Heart right ventricle (tissue), 16 donors: ENCODE results near the gene SUMO1. TPM values are rescaled to one million over a fixed set of nuclear protein-coding genes. Genes with fewer than 3 reads are reported as not detected.

Experiments used
- ATAC-seq, 8 donors: fragments of 200-7000 bp; cut with Tn5 transposase; one replicate each; pipeline ENCODE4 v1.9.1; 2020; ENCODE audit warnings: mild to moderate bottlenecking in 8 of 8, moderate library complexity in 8 of 8, moderate number of reproducible peaks in 1 of 8
- DNase-seq, 2 donors: peaks; one replicate each; pipeline ENCODE4 v3.0.0-alpha.2; 2020
- H3K27ac ChIP-seq, 10 donors: fragments of 200-600 bp; sonication (generic) in 2 of 10; one replicate each; pipeline versions ENCODE4 v1.5.0 to v1.8.0; 2020 to 2022; ENCODE audit warnings: mild to moderate bottlenecking in 3 of 10
- H3K27me3 ChIP-seq, 7 donors: fragments of 200-600 bp; one replicate each; pipeline ENCODE4 v1.8.0; 2021 to 2022; ENCODE audit warnings: mild to moderate bottlenecking in 2 of 7
- H3K36me3 ChIP-seq, 9 donors: fragments of 200-600 bp; sonication (generic) in 1 of 9; one replicate each; pipeline versions ENCODE4 v1.5.0 to v1.8.0; 2020 to 2022; ENCODE audit warnings: mild to moderate bottlenecking in 2 of 9
- H3K4me1 ChIP-seq, 9 donors: fragments of 200-600 bp; sonication (generic) in 1 of 9; one replicate each; pipeline versions ENCODE4 v1.5.0 to v1.8.0; 2020 to 2022; ENCODE audit warnings: mild to moderate bottlenecking in 4 of 9
- H3K4me3 ChIP-seq, 10 donors: fragments of 200-600 bp; sonication (generic) in 2 of 10; one replicate each; pipeline versions ENCODE4 v1.5.0 to v1.8.0; 2020 to 2022; ENCODE audit warnings: mild to moderate bottlenecking in 7 of 10, moderate library complexity in 2 of 10
- H3K9me3 ChIP-seq, 11 donors: fragments of 200-600 bp in 10 of 11; sonication (generic) in 2 of 11; one replicate each; pipeline versions ENCODE4 v1.5.0 to v1.8.0; 2013 to 2022; ENCODE audit warnings: mild to moderate bottlenecking in 2 of 11, control low read depth in 1 of 11, moderate library complexity in 1 of 11
- CTCF ChIP-seq, 9 donors: fragments of 200-600 bp; sonication (generic) in 2 of 9; IDR thresholded peaks; one replicate each; pipeline versions ENCODE4 v1.5.0 to v1.8.0; 2021 to 2022; ENCODE audit warnings: antibody characterized with exemption in 9 of 9, mild to moderate bottlenecking in 5 of 9, moderate library complexity in 1 of 9
- WGBS, 2 donors: extraction: QIAGEN DNeasy Blood & Tissue Kit; methylation state at CpG; one replicate each; pipeline ENCODE4 v1.1.7; 2013; ENCODE audit warnings: inconsistent platforms in 1 of 2; 5-methylcytosine and 5-hydroxymethylcytosine counted together
- intact Hi-C, 10 donors: fragments of 100-400 bp; cut with DNase I; formaldehyde crosslinking; loops; one replicate each; pipeline versions ENCODE4 v1.11.1 to v1.14.2; 2022
- polyA plus RNA-seq, 2 donors: library from polyadenylated mRNA; stranded (reverse); fragments of 200-250 nt; gene quantifications; one replicate each; pipeline ENCODE4 v1.2.3, GENCODE V29; 2013
- total RNA-seq, 10 donors: library from RNA; stranded (reverse); fragmentation: NEBNext Ultra II Directional in 3 of 10; extraction: Animal tissue kit (Norgen Biotek cat#: 25700) in 3 of 10; gene quantifications; one replicate each; pipeline versions ENCODE4 v1.2.1 to v1.2.4, GENCODE V29; 2021 to 2023
- donor health status: Arrhythmogenic right ventricular cardiomyopathy.
- donor health status: ischemic (EF 13 %, LVEDD 7.1; RV severe dilation, severe dysfunction).
- donor health status: healthy with polysubstance abuse.
- donor health status: DM: no; HTN: yes; CAD: no.
- donor health status: DM: no; HTN: no; CAD: no.
- donor health status: ischemic (EF 25% LVEDD 6.9; RV normal size, moderate dysfunction).
- donor health status: ischemic (EF 25% LVEDD 5.7; RV mildly dilated, moderate dysfunction).
- donor health status: healthy.
- donor health status: DM: yes; HTN: yes; CAD: no.
- donor health status: Ischemic cardiomyopathy.
- donor health status: ischemic (EF 35%, LVEDD 5.7; RV mildly dilated, moderate dysfunction).
- donor health status: nonischemic (EF 11% LVEDD 7.7; RV severe dilation, severe dysfunction).
- donor health status: DM: yes; HTN: yes; CAD: no.
- donor health status: PGD.
- donor health status: ischemic (EF 29% LVEDD 5.4; RV normal size, mild dysfunction).
- donor health status: nonischemic (EF 23%, LVEDD 6.1; RV moderate dilation, normal function).

Gene SUMO1
- total and polyA plus RNA-seq, 12 donors, result 62.2 to 72.8 (median 67.7) TPM

GRCh38 chr2:202178346-202178958 lies 59.9 kb downstream of the SUMO1 start:
- DNase-seq, result peak in 1 of 2 donors; percentile 55
- no peak overlapping the region for H3K27ac ChIP-seq
- WGBS, 2 donors, result 44% methylated on average over 7 of the region's 7 CpGs

GRCh38 chr2:202172439-202173211 lies 65.8 kb downstream of the SUMO1 start:
- Histone ChIP-seq H3K9me3 (no peaks in the 10 kb centered on the region), H3K4me1 (peaks cover 0 to 19% (median 6%) of the 10 kb centered on the region in 9 donors), H3K27ac (no peak overlapping the region), H3K27me3 (peaks cover 0 to 13% (median 0%) of the 10 kb centered on the region in 7 donors), H3K36me3 (no peaks in the 10 kb centered on the region), H3K4me3 (no peak overlapping the region)
- WGBS, 2 donors, result 42 to 64% methylated on average over 6 of the region's 6 CpGs
- no peak for TF ChIP-seq CTCF (IDR thresholded peaks at IDR 0.05)
- no peak for ATAC-seq
- no peak for DNase-seq
- intact Hi-C loops, result loop anchor here in 5 of 10 donors (10.0 kb wide), 4 partner anchors 108 to 378 kb away; partner anchors contain the start of gene FZD7 (in 3 of the 5)

More at GRCh38 chr2:202178346-202178958, 59.9 kb downstream of the SUMO1 start:
- ATAC-seq, result peak in 7 of 8 donors; percentile 75 to 90 (median 83)
- TF ChIP-seq CTCF (IDR thresholded peaks at IDR 0.05), result peak; percentile 54 to 92 (median 88)
- Histone ChIP-seq H3K4me1 (no peaks in the 10 kb centered on the region), H3K36me3 (no peaks in the 10 kb centered on the region), H3K9me3 (no peaks in the 10 kb centered on the region), H3K4me3 (no peak overlapping the region), H3K27me3 (no peaks in the 10 kb centered on the region)
- intact Hi-C loops, result loop anchor here (1.0 to 10.0 kb wide), 15 partner anchors 114 to 386 kb away; partner anchors contain the start of gene FZD7 (in 4 of the 10)

- no peaks in the 10 kb centered on the region for H3K36me3 ChIP-seq
- DNase-seq (peak in 1 of 2 donors; percentile 18), ATAC-seq (peak in 7 of 8 donors; percentile 46 to 74 (median 67))
- H3K27ac ChIP-seq, result no peak overlapping the region
- intact Hi-C loops, result loop anchor here in 5 of 10 donors (10.0 kb wide), 4 partner anchors 107 to 377 kb away; partner anchors contain the start of gene FZD7 (in 3 of the 5)
- 11 to 19% methylated on average over 32 of the region's 32 CpGs for WGBS, 2 donors
- no peaks in the 10 kb centered on the region for H3K9me3 ChIP-seq
- H3K4me1 ChIP-seq, result peaks cover 0 to 19% (median 6%) of the 10 kb centered on the region in 9 donors
- peak overlapping the region in 8 of 10 donors; percentile 5 to 35 (median 31) for H3K4me3 ChIP-seq
- H3K27me3 ChIP-seq, result peaks cover 0 to 13% (median 0%) of the 10 kb centered on the region in 7 donors
- no peak for TF ChIP-seq CTCF (IDR thresholded peaks at IDR 0.05)
These were observed 67.1 kb downstream of the SUMO1 start for GRCh38 chr2:202171241-202171825.

GRCh38 chr2:202169832-202170424 lies 68.5 kb downstream of the SUMO1 start:
- 87 to 88% methylated on average over 8 of the region's 8 CpGs for WGBS, 2 donors
- no peak overlapping the region for H3K27ac ChIP-seq
- H3K36me3 ChIP-seq, result no peaks in the 10 kb centered on the region
- no peak for ATAC-seq
- H3K4me1 ChIP-seq, result peaks cover 0 to 19% (median 6%) of the 10 kb centered on the region in 9 donors
- H3K4me3 ChIP-seq, result no peak overlapping the region
- intact Hi-C loops, result loop anchor here in 5 of 10 donors (10.0 kb wide), 4 partner anchors 105 to 375 kb away; partner anchors contain the start of gene FZD7 (in 3 of the 5)
- H3K27me3 ChIP-seq, result peaks cover 0 to 13% (median 0%) of the 10 kb centered on the region in 7 donors
- no peaks in the 10 kb centered on the region for H3K9me3 ChIP-seq
- no peak for TF ChIP-seq CTCF (IDR thresholded peaks at IDR 0.05)
- DNase-seq, result no peak
